Keratinocyte (primary cell): ENCODE data around the gene ENO1. TPM values are rescaled to one million over a fixed set of nuclear protein-coding genes. Genes with fewer than 3 reads are reported as not detected.
A peak's percentile ranks its signal among the peaks of the same experiment; 100 is the strongest.

Source experiments
- DNase-seq: peaks from one replicate; pipeline ENCODE4 v3.0.0-alpha.2; 2011; ENCODE audit warnings: low read depth, missing footprints, low spot score
- FAIRE-seq: peaks from 2 replicates; lab custom pipeline; 2011; peaks lifted over from hg19 to GRCh38; lab: Jason Lieb, UNC
- H2AFZ ChIP-seq: 2 replicates; pipeline ENCODE4 v1.6.0; 2012; ENCODE audit warnings: low read length, control low read depth, inconsistent platforms; ENCODE audit not compliant: control insufficient read depth
- H3K27ac ChIP-seq: 2 replicates; pipeline ENCODE4 v1.5.1; 2011; ENCODE audit warnings: low read length; ENCODE audit not compliant: control insufficient read depth, insufficient read depth
- H3K27me3 ChIP-seq: 3 replicates; pipeline ENCODE4 v1.6.0; 2011; ENCODE audit warnings: low read length; ENCODE audit not compliant: control insufficient read depth, insufficient read depth; ENCODE audit errors: extremely low read depth
- H3K36me3 ChIP-seq, 2 experiments: 2 replicates in 1 of 2; 3 replicates in 1 of 2; pipeline ENCODE4 v1.5.1; 2011; ENCODE audit warnings: low read length in 2 of 2, mild to moderate bottlenecking in 1 of 2; ENCODE audit not compliant: control insufficient read depth in 2 of 2, insufficient read depth in 2 of 2; ENCODE audit errors: extremely low read depth in 1 of 2
- H3K4me1 ChIP-seq: 3 replicates; pipeline ENCODE4 v1.5.1; 2011; ENCODE audit warnings: low read length; ENCODE audit not compliant: control insufficient read depth, insufficient read depth; ENCODE audit errors: extremely low read depth
- H3K4me2 ChIP-seq: 3 replicates; pipeline ENCODE4 v1.6.0; 2011; ENCODE audit warnings: low read depth, low read length; ENCODE audit not compliant: control insufficient read depth, insufficient read depth; ENCODE audit errors: extremely low read depth
- H3K4me3 ChIP-seq, 3 experiments: fragments of 200-600 bp in 1 of 3; sonication (generic) in 1 of 3; 2 replicates in 2 of 3; 3 replicates in 1 of 3; pipeline ENCODE4 v1.5.1; 2011 to 2016; ENCODE audit warnings: low read length in 3 of 3, mild to moderate bottlenecking in 3 of 3, control low read depth in 2 of 3, inconsistent platforms in 1 of 3, low read depth in 1 of 3, mixed read lengths in 1 of 3, mixed run types in 1 of 3, moderate library complexity in 1 of 3; ENCODE audit not compliant: control insufficient read depth in 2 of 3, insufficient read depth in 2 of 3; ENCODE audit errors: extremely low read depth in 1 of 3
- H3K79me2 ChIP-seq: 2 replicates; pipeline ENCODE4 v1.6.0; 2012; ENCODE audit warnings: low read length; ENCODE audit not compliant: control insufficient read depth, insufficient read depth
- H3K9ac ChIP-seq: 3 replicates; pipeline ENCODE4 v1.6.0; 2011; ENCODE audit warnings: low read length; ENCODE audit not compliant: control insufficient read depth, insufficient read depth; ENCODE audit errors: extremely low read depth
- H3K9me1 ChIP-seq: 3 replicates; pipeline ENCODE4 v1.6.0; 2011; ENCODE audit warnings: low read length; ENCODE audit not compliant: control insufficient read depth, insufficient read depth; ENCODE audit errors: extremely low read depth
- H3K9me3 ChIP-seq: 2 replicates; pipeline ENCODE4 v1.5.1; 2012; ENCODE audit warnings: low read depth, low read length; ENCODE audit not compliant: control insufficient read depth
- H4K20me1 ChIP-seq: 3 replicates; pipeline ENCODE4 v1.6.0; 2011; ENCODE audit warnings: low read length; ENCODE audit not compliant: control insufficient read depth, insufficient read depth; ENCODE audit errors: extremely low read depth
- CTCF ChIP-seq, 3 experiments: IDR thresholded peaks in 1 of 3; conservative IDR thresholded peaks in 1 of 3; optimal IDR thresholded peaks in 1 of 3; 2 replicates in 2 of 3; 3 replicates in 1 of 3; pipeline versions ENCODE3 to v1.5.1; 2011; ENCODE audit warnings: low read length in 3 of 3, mild to moderate bottlenecking in 3 of 3, moderate library complexity in 2 of 3, control low read depth in 1 of 3, inconsistent platforms in 1 of 3; ENCODE audit not compliant: insufficient read depth in 2 of 3; ENCODE audit errors: extremely low read depth in 1 of 3
- EZH2 ChIP-seq: IDR thresholded peaks from one replicate; pipeline ENCODE4 v1.6.1; 2012; ENCODE audit warnings: inconsistent platforms, mild to moderate bottlenecking, low read length, moderate library complexity
- dilution Hi-C: fragments of 300-500 bp; cut with MboI; formaldehyde crosslinking; loops from one replicate; pipeline ENCODE4 v1.7.0; 2020; ENCODE audit warnings: low sequenced_read_pairs; ENCODE audit not compliant: extremely low pct_ligation_motif_present
- polyA plus RNA-seq, 5 experiments: library from polyadenylated mRNA; depleted of rRNA in 3 of 5; stranded (reverse) in 3 of 5; stranded (forward) in 1 of 5; unstranded in 1 of 5; fragments of >200 nt; gene quantifications; 1 replicate in 1 of 5; 2 replicates in 3 of 5; 3 replicates in 1 of 5; pipeline versions ENCODE4 v1.2.1 to v1.2.3, GENCODE V29; 2011 to 2012; ENCODE audit warnings: missing spikeins in 2 of 5, low read depth in 1 of 5, low replicate concordance in 1 of 5

Gene ENO1
- polyA plus RNA-seq, 1 donor (not counting 4 experiments of a cell fraction or from before 2014, with no cell fraction given), result 1,908 TPM

DNA sequence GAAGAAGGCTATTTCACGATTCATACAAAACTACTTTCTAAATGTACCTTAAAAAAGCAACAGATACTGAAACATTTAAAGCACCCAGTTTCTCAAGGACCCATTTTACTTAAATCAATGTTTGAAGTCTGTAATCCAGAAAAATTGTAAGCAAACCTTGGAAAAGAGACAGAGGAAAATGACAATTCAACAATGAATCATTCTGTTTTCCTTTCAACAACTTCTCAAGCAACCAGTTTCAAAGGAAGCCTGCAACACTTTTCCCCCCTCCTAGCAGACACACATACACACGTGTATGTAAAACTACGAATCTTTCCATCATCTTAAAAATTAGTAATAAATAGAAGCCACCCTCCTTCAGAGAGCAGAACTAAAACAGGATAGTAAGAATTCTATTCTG lies 62.2 kb downstream of the ENO1 start:
- Histone ChIP-seq H4K20me1 (no peaks in the 10 kb centered on the region), H3K9ac (peak overlapping the region; percentile 98), H3K4me3 (peak overlapping the region; percentile 91 to 94 (median 91)), H2AFZ (peak overlapping the region; percentile 86), H3K9me3 (no peaks in the 10 kb centered on the region), H3K27me3 (no peaks in the 10 kb centered on the region), H3K36me3 (no peaks in the 10 kb centered on the region), H3K27ac (peak overlapping the region; percentile 94), H3K4me1 (peaks cover 21% of the 10 kb centered on the region), H3K9me1 (peaks cover 2% of the 10 kb centered on the region), H3K4me2 (peak overlapping the region; percentile 99), H3K79me2 (peaks cover 30% of the 10 kb centered on the region)
- FAIRE-seq (peak; percentile 9), DNase-seq (no peak)
- dilution Hi-C loops, result no loop called here
- TF ChIP-seq EZH2, result no peak
- no peak for TF ChIP-seq CTCF (optimal IDR thresholded peaks at IDR 0.05 in 1 of 3, IDR thresholded peaks at IDR 0.05 in 1 of 3, conservative IDR thresholded peaks at IDR 0.05 in 1 of 3; ENCODE audit: extremely low read depth in 1 of 3, insufficient read depth in 2 of 3, low read length in 3 of 3)

DNA sequence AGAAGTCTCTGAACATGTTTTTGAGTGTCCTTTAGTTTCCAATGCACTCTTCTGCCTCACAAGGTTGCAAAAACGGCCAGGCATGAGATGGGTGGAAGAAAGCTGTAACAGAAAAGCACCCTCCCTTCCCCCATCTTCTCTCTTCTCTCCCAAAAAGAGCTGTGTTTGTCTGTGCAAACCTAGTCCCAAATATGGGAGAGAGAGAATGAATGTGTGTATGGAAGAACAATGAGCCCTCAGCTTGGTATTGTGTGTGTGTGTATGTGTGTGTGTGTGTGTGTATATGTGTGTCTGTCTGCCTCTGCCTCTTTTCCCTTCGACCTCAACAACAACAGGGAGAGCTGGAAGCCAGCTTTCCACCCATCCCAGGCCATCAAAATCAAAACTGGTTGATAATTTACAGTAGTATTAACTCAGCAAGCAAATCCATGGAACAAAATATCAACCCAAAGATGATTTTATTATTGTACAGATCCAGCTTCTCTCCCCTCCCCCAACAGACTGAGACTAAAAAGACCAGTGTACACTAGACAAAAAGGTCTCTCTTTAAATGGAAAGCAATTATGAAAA lies 62.8 kb downstream of the ENO1 start:
- H3K4me1 ChIP-seq, result peaks cover 21% of the 10 kb centered on the region
- H2AFZ ChIP-seq, result peak overlapping the region; percentile 17
- FAIRE-seq (no peak), DNase-seq (no peak)
- H3K36me3 ChIP-seq, result no peaks in the 10 kb centered on the region
- H3K4me3 ChIP-seq, result peak overlapping the region; percentile 9 to 94 (median 91)
- peaks cover 32% of the 10 kb centered on the region for H3K79me2 ChIP-seq
- H3K9me3 ChIP-seq, result no peaks in the 10 kb centered on the region
- H3K9me1 ChIP-seq, result peaks cover 2% of the 10 kb centered on the region
- no peaks in the 10 kb centered on the region for H4K20me1 ChIP-seq
- no peaks in the 10 kb centered on the region for H3K27me3 ChIP-seq
- peak overlapping the region; percentile 94 for H3K27ac ChIP-seq
- peak overlapping the region; percentile 99 for H3K4me2 ChIP-seq
- no peak for TF ChIP-seq EZH2
- TF ChIP-seq CTCF (optimal IDR thresholded peaks at IDR 0.05 in 1 of 3, IDR thresholded peaks at IDR 0.05 in 1 of 3, conservative IDR thresholded peaks at IDR 0.05 in 1 of 3; ENCODE audit: extremely low read depth in 1 of 3, insufficient read depth in 2 of 3, low read length in 3 of 3), result no peak
- dilution Hi-C loops, result no loop called here
- H3K9ac ChIP-seq, result peak overlapping the region; percentile 98
